GM21619 (cell line): ENCODE results near the gene SPDYA.

Experiments
- ATAC-seq: cut with Tn5 transposase; IDR thresholded peaks from one replicate; pipeline ENCODE4 v1.9.1; 2021; ENCODE audit not compliant: unreplicated experiment

Gene SPDYA

GRCh38 chr2:28824207-28824606, 13.6 kb downstream of the SPDYA start:
- no peak for ATAC-seq

GRCh38 chr2:28824870-28825269, 14.2 kb downstream of the SPDYA start:
- ATAC-seq, result no peak

- ATAC-seq, result no peak
Measured at GRCh38 chr2:28828382-28828781, 17.7 kb downstream of the SPDYA start.

GRCh38 chr2:28833740-28834470, 23.3 kb downstream of the SPDYA start:
- no peak for ATAC-seq

- ATAC-seq, result no peak
Measured at GRCh38 chr2:28835781-28836180, 25.1 kb downstream of the SPDYA start.

GRCh38 chr2:28838971-28839370, 28.3 kb downstream of the SPDYA start:
- ATAC-seq, result no peak

- ATAC-seq, result no peak
Measured at GRCh38 chr2:28842042-28842441, 31.4 kb downstream of the SPDYA start.

- no peak for ATAC-seq
Measured at GRCh38 chr2:28855193-28855592, 44.6 kb downstream of the SPDYA start.

GRCh38 chr2:28855977-28856376, 45.3 kb downstream of the SPDYA start:
- no peak for ATAC-seq

GRCh38 chr2:28868611-28869010, 58.0 kb downstream of the SPDYA start:
- no peak for ATAC-seq

- ATAC-seq, result peak; percentile 30
Measured at GRCh38 chr2:28869494-28870145, 59.0 kb downstream of the SPDYA start.

GRCh38 chr2:28870146-28870891, 59.7 kb downstream of the SPDYA start, which contains the start of gene TRMT61B:
Gene TRMT61B (minus strand): TSS chr2:28870309. CDS start chr2:28870277, 32 bp downstream.
- peak; percentile 93 for ATAC-seq

GRCh38 chr2:28871620-28872019, 61.0 kb downstream of the SPDYA start:
- ATAC-seq, result no peak

- no peak for ATAC-seq
Measured at GRCh38 chr2:28880193-28880592, 69.6 kb downstream of the SPDYA start.

GRCh38 chr2:28893488-28893887, 82.9 kb downstream of the SPDYA start:
- ATAC-seq, result no peak

GRCh38 chr2:28894470-28895188, 84.0 kb downstream of the SPDYA start, which contains the start of gene WDR43:
Gene WDR43 (plus strand): TSS chr2:28894667. CDS start chr2:28894699, 32 bp downstream.
- peak; percentile 84 for ATAC-seq

- ATAC-seq, result peak; percentile 19
Measured at GRCh38 chr2:28895189-28895893, 84.7 kb downstream of the SPDYA start.

- no peak for ATAC-seq
Measured at GRCh38 chr2:28896906-28897305, 86.3 kb downstream of the SPDYA start.

- no peak for ATAC-seq
Measured at GRCh38 chr2:28898048-28898447, 87.4 kb downstream of the SPDYA start.
